HL-60 (cell line): ENCODE data around the gene CCP110.

Experiments used
- DNase-seq, 2 experiments: peaks; one replicate each; pipeline ENCODE4 v3.0.0-alpha.2; 2010 to 2020; ENCODE audit warnings: low read depth in 1 of 2, low spot score in 1 of 2
- H3K27ac ChIP-seq: fragments of 250-450 bp; sonication (Bioruptor Pico); replicated peaks from 2 replicates; pipeline ENCODE4 v1.5.1; 2020; ENCODE audit warnings: mild to moderate bottlenecking, moderate library complexity
- H3K27me3 ChIP-seq: fragments of 250-450 bp; sonication (Bioruptor Pico); 2 replicates; pipeline ENCODE4 v1.5.1; 2021; ENCODE audit warnings: mild to moderate bottlenecking, moderate library complexity; ENCODE audit not compliant: insufficient read depth, poor library complexity, severe bottlenecking
- H3K4me3 ChIP-seq: replicated peaks from 2 replicates; pipeline ENCODE4 v1.5.1; 2011; ENCODE audit warnings: mild to moderate bottlenecking, control low read depth, low read length; ENCODE audit not compliant: insufficient read depth
- GABPA ChIP-seq: IDR thresholded peaks from 2 replicates; pipeline ENCODE4 v1.6.1; 2012; ENCODE audit warnings: low read depth
- POLR2AphosphoS5 ChIP-seq: IDR thresholded peaks from 2 replicates; pipeline ENCODE4 v1.6.1; 2012; ENCODE audit warnings: low read depth
- SPI1 ChIP-seq: IDR thresholded peaks from 2 replicates; pipeline ENCODE4 v1.6.1; 2012; ENCODE audit warnings: low read depth, mild to moderate bottlenecking, borderline replicate concordance
- TF ChIP-seq, protein P1 (sequence below): IDR thresholded peaks from 2 replicates; pipeline ENCODE4 v1.6.1; 2012; ENCODE audit warnings: low read depth; ENCODE audit not compliant: insufficient replicate concordance
- TF ChIP-seq, protein P2 (sequence below): IDR thresholded peaks from one replicate; pipeline ENCODE4 v1.5.1; 2011; ENCODE audit warnings: low read length, control low read depth, inconsistent platforms; ENCODE audit not compliant: insufficient read depth

CCP110 gene

DNA sequence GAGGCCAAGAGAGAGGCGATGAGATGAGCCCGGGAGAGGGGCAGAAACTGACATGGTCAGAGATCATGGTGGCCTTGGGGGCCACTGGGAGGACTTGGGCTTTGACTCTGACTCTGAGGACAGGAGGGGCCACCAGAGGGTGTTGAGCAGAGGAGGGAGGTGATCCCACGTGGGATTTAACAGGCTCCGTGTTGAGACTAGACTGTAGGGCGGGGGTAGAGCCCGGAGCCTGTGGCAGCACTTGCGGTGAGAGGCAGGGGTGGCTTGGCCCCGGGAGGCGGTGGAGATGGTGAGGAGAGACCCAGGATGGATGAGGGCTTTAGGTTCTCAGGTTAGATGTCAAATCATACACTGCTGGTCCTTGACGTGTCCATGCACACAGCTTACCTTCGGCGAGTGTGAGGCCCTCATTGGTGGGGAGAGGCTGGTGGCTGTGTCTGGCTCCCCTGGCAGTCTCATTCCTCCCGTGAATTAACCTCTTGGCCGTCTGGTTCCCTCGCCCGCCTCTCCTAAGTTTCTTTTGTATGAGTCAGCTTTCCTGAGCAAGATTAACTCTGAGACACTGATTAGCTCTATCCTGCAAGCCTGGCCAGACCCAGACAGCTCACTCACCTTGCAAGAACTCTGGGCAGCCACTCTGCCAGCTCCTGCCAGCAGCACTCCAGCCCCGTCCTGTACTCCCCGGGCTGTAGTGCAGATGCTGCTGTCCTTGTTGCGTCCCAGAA lies 71.5 kb downstream of the CCP110 start:
- Histone ChIP-seq H3K4me3 (no peak overlapping the region), H3K27ac (no peak overlapping the region), H3K27me3 (no peaks in the 10 kb centered on the region)
- TF ChIP-seq SPI1: no peak
- TF ChIP-seq POLR2AphosphoS5: no peak
- TF ChIP-seq, protein P1, sequence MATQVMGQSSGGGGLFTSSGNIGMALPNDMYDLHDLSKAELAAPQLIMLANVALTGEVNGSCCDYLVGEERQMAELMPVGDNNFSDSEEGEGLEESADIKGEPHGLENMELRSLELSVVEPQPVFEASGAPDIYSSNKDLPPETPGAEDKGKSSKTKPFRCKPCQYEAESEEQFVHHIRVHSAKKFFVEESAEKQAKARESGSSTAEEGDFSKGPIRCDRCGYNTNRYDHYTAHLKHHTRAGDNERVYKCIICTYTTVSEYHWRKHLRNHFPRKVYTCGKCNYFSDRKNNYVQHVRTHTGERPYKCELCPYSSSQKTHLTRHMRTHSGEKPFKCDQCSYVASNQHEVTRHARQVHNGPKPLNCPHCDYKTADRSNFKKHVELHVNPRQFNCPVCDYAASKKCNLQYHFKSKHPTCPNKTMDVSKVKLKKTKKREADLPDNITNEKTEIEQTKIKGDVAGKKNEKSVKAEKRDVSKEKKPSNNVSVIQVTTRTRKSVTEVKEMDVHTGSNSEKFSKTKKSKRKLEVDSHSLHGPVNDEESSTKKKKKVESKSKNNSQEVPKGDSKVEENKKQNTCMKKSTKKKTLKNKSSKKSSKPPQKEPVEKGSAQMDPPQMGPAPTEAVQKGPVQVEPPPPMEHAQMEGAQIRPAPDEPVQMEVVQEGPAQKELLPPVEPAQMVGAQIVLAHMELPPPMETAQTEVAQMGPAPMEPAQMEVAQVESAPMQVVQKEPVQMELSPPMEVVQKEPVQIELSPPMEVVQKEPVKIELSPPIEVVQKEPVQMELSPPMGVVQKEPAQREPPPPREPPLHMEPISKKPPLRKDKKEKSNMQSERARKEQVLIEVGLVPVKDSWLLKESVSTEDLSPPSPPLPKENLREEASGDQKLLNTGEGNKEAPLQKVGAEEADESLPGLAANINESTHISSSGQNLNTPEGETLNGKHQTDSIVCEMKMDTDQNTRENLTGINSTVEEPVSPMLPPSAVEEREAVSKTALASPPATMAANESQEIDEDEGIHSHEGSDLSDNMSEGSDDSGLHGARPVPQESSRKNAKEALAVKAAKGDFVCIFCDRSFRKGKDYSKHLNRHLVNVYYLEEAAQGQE: no peak
- TF ChIP-seq, protein P2, sequence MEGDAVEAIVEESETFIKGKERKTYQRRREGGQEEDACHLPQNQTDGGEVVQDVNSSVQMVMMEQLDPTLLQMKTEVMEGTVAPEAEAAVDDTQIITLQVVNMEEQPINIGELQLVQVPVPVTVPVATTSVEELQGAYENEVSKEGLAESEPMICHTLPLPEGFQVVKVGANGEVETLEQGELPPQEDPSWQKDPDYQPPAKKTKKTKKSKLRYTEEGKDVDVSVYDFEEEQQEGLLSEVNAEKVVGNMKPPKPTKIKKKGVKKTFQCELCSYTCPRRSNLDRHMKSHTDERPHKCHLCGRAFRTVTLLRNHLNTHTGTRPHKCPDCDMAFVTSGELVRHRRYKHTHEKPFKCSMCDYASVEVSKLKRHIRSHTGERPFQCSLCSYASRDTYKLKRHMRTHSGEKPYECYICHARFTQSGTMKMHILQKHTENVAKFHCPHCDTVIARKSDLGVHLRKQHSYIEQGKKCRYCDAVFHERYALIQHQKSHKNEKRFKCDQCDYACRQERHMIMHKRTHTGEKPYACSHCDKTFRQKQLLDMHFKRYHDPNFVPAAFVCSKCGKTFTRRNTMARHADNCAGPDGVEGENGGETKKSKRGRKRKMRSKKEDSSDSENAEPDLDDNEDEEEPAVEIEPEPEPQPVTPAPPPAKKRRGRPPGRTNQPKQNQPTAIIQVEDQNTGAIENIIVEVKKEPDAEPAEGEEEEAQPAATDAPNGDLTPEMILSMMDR: no peak
- no peak for TF ChIP-seq GABPA
- DNase-seq: no peak

DNA sequence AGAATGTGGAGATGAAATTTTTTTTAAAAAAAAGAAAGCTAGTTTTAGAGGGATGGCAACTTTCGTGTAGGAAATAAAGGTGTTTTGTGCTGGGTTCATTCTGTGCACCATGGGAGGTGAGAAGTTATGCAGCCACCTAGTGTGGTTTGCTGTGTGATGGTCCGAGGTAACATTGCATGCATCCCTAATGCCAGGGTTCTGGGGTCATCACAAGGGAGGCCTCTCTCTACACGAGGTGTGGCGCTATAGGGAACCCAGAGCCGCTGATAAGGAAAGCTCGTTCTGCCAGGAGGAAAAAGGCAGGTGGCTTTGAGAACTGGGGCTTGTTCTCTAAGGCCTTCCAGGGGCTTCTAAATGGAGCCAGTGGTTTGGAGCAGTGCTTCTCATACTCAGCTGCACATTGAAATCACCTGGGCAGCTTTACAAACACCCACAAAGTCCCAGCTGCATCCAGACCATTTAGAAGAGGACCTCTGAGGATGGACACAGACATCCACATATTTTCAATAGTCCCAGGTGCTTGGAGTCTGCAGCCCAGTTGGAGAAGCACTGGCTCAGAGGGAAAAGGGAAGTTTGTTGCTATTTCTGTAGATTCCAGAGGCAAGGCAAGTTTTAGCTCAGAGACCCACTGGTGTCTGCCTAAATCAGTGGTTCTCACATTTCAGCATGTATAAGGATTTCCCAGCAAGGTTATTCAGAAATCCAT lies 75.2 kb downstream of the CCP110 start:
- TF ChIP-seq, protein P1: no peak
- no peak for DNase-seq

DNA sequence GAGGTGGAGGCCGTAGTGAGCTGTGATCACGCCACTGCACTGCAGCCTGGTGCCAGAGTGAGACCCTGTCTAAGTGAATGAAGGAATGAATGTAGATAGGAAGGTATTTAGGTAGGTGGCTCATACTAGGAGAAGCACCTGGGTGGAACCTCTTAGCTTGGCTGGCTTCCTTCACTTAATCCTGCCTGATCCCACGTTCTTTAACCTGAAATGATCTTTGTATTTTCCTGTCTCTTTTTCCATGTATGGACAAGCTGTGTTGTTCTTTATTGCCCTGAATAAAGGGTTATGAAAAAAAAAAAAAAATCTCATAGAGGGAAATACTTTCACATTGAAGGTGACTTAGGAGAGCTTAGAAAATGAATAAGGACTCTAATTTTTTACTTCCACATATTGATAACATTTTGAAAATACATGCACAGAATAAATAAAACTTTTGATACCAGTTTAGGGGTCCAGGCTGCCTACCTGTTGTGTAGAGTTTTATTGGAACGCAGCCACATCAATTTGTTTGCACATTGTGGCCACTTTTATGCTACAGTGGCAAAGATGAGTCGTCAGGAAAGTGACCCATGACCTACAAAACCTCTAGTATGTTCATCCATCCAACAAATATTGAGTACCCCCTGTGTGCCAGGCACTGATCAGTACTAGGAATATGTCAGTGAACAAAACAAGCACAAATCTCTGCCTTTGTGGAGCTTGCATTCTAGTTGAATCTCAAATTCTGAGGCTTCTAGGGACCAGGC lies 76.4 kb downstream of the CCP110 start:
- Histone ChIP-seq H3K27me3 (no peaks in the 10 kb centered on the region), H3K27ac (no peak overlapping the region), H3K4me3 (no peak overlapping the region)
- no peak for DNase-seq
- TF ChIP-seq, protein P2: no peak
- no peak for TF ChIP-seq SPI1
- no peak for TF ChIP-seq POLR2AphosphoS5
- TF ChIP-seq GABPA: no peak
- TF ChIP-seq, protein P1: no peak

More for the DNA sequence above, 75.2 kb downstream of the CCP110 start:
- Histone ChIP-seq H3K27me3 (no peaks in the 10 kb centered on the region), H3K4me3 (no peak overlapping the region), H3K27ac (no peak overlapping the region)
